ENCODE results near the gene STRC. TPM values are rescaled to one million over a fixed set of nuclear protein-coding genes. Genes with fewer than 3 reads are reported as not detected.
"Not testable (repeated sequence)": the region's sequence is repeated elsewhere in the genome, so short reads cannot be mapped to it uniquely, and the experiment has no call there.

The STRC gene
- polyA plus RNA-seq, 3 donors = 0.37 TPM; not detected in 2

- H3K36me3 ChIP-seq (replicated peaks in 1 of 2; ENCODE audit: control insufficient read depth in 1 of 2, insufficient read depth in 2 of 2, low read length in 2 of 2); H3K4me1 Mint-ChIP-seq; H3K79me2 ChIP-seq (ENCODE audit: insufficient read depth, low read length); H3K4me1 ChIP-seq (ENCODE audit: control insufficient read depth in 1 of 2, insufficient read depth in 2 of 2, low read length in 2 of 2); H3K4me2 ChIP-seq (replicated peaks; ENCODE audit: extremely low read depth, low read length, poor library complexity, severe bottlenecking); H3K27ac Mint-ChIP-seq; H3K4me3 ChIP-seq (replicated peaks in 1 of 3; ENCODE audit: low read depth in 2 of 3, low read length in 3 of 3); H3K27ac ChIP-seq (ENCODE audit: low read depth in 1 of 2, low read length in 2 of 2); H3K9me3 Mint-ChIP-seq; H3K9me3 ChIP-seq (replicated peaks in 1 of 2; ENCODE audit: control insufficient read depth in 1 of 2, insufficient read depth in 1 of 2, low read length in 2 of 2); H4K20me1 ChIP-seq (ENCODE audit: insufficient read depth, low read length); H3K9ac ChIP-seq (ENCODE audit: insufficient read depth, low read length, poor library complexity, severe bottlenecking); H3K27me3 Mint-ChIP-seq (ENCODE audit: low read depth in 3 of 3); H3K27me3 ChIP-seq (ENCODE audit: control insufficient read depth in 2 of 2, insufficient read depth in 2 of 2, low read length in 2 of 2); DNase-seq; H3K4me3 Mint-ChIP-seq; H2AFZ ChIP-seq (ENCODE audit: insufficient read depth, low read depth, low read length, poor library complexity, severe bottlenecking); H3K36me3 Mint-ChIP-seq; intact Hi-C loops (cut with micrococcal nuclease): not testable (repeated sequence)
- no CpG with 5 or more reads among the region's 10 CpGs for WGBS (ENCODE audit: insufficient coverage)
Observed at GRCh38 chr15:43659727-43660126, 41.1 kb upstream of the STRC start.

- H2AFZ ChIP-seq (ENCODE audit: insufficient read depth, low read depth, low read length, poor library complexity, severe bottlenecking); H3K4me3 Mint-ChIP-seq; intact Hi-C loops (cut with micrococcal nuclease); H3K79me2 ChIP-seq (ENCODE audit: insufficient read depth, low read length); H3K4me1 Mint-ChIP-seq; H4K20me1 ChIP-seq (ENCODE audit: insufficient read depth, low read length); H3K9ac ChIP-seq (ENCODE audit: insufficient read depth, low read length, poor library complexity, severe bottlenecking); H3K27me3 ChIP-seq (ENCODE audit: control insufficient read depth in 2 of 2, insufficient read depth in 2 of 2, low read length in 2 of 2); H3K9me3 ChIP-seq (replicated peaks in 1 of 2; ENCODE audit: control insufficient read depth in 1 of 2, insufficient read depth in 1 of 2, low read length in 2 of 2); H3K27me3 Mint-ChIP-seq (ENCODE audit: low read depth in 3 of 3); H3K36me3 ChIP-seq (replicated peaks in 1 of 2; ENCODE audit: control insufficient read depth in 1 of 2, insufficient read depth in 2 of 2, low read length in 2 of 2); H3K4me2 ChIP-seq (replicated peaks; ENCODE audit: extremely low read depth, low read length, poor library complexity, severe bottlenecking); DNase-seq; H3K27ac Mint-ChIP-seq; H3K4me1 ChIP-seq (ENCODE audit: control insufficient read depth in 1 of 2, insufficient read depth in 2 of 2, low read length in 2 of 2); H3K27ac ChIP-seq (ENCODE audit: low read depth in 1 of 2, low read length in 2 of 2); H3K4me3 ChIP-seq (replicated peaks in 1 of 3; ENCODE audit: low read depth in 2 of 3, low read length in 3 of 3): not testable (repeated sequence)
- Mint-ChIP-seq H3K9me3 (peaks cover 5 to 11% (median 9%) of the 10 kb centered on the region in 7 donors), H3K36me3 (peaks cover 17 to 40% of the 10 kb centered on the region in 2 donors)
- 100% methylated on average over 1 of the region's 16 CpGs for whole genome bisulfite sequencing (ENCODE audit: insufficient coverage)
Observed at GRCh38 chr15:43649430-43649926, 30.9 kb upstream of the STRC start.

Measured in CD14-positive monocyte (primary cell).